Forelimb muscle (tissue), 1 donor: ENCODE measurements around the gene GPR143. TPM values are rescaled to one million over a fixed set of nuclear protein-coding genes. Genes with fewer than 3 reads are reported as not detected.
"Not testable (repeated sequence)": the region's sequence is repeated elsewhere in the genome, so short reads cannot be mapped to it uniquely, and the experiment has no call there.

Experiments used
- DNase-seq: peaks from one replicate; pipeline ENCODE4 v3.0.0-alpha.2; 2013; ENCODE audit warnings: low read depth
- polyA plus RNA-seq: library from polyadenylated mRNA; unstranded; fragments of 120-200 nt; gene quantifications from one replicate; pipeline ENCODE4 v1.2.1, GENCODE V29; 2013; ENCODE audit not compliant: insufficient read length

GPR143 gene
- polyA plus RNA-seq, 1 donor, result 0.87 TPM

DNA sequence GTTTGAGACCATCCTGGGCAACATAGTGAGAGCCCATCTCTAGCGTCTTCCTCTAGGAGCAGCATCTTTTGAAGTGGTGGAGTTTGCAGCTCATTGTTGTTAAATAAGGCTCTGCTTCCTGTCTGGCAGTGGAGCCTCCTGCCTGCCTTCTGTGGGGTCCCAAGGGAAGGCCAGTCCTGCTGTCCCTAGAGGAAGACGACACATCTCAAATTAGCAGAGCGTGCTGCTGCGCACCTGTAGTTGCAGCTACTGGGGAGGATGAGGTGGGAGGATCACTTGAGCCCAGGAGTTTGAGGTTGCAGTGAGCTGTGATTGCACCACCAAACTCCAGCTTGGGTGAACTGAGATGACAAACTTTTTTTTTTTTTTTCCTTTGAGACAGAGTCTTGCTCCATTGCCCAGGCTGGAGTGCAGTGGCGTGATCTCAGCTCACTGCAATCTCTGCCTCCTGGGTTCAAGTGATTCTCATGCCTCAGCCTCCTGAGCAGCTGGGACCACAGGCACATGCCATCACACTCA is 2.7 kb upstream of the GPR143 start:
- not testable (repeated sequence) for DNase-seq

DNA sequence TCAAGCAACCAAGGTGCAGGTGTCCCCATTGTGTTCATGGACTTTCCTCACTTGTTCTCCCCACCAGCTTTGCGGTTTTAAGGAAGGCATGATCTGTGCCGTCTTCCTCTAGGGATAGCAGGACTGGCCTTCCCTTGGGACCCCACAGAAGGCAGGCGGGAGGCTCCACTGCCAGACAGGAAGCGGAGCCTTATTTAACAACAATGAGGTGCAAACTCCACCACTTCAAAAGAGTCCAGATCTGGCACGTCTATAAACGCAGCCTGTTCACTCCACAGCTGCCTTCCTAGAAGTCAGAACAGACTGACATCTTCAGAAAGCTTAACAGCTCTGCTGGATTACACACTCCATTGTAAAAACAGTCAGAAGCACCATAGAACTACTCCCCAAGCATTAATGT is 1.7 kb upstream of the GPR143 start:
- no peak for DNase-seq

DNA sequence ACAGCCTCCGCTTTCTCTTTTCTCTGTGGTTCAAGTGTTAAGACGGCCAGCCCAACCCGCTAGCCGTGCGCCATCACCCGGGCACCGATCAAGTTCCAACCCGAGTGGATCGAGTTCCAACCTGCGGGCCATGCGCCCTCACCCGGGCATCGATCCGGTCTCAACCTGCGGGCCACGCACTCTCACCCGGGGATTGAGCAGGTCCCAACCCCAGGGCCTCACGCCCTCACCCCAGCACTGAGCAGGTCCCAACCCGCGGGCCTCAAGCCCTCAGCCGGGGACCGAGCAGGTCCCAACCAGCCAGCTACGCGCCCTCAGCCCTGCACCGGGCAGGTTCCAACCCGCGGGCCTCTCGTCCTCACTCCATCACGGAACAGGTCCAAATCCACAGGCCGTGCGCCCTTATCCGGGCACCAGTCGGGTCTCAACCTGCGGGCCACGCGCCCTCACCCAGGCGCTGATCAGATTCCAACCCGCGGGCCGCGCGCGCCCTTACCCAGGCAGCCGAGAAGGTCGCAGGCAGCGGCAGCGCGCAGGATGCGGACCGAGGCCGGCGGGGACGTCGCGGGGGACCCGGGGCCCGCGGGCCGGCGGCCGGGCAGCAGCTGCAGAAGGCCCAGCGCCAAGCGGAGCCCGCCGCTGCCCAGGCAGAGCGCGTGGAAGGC is 443 bp downstream of the GPR143 start:
- DNase-seq, result no peak

DNA sequence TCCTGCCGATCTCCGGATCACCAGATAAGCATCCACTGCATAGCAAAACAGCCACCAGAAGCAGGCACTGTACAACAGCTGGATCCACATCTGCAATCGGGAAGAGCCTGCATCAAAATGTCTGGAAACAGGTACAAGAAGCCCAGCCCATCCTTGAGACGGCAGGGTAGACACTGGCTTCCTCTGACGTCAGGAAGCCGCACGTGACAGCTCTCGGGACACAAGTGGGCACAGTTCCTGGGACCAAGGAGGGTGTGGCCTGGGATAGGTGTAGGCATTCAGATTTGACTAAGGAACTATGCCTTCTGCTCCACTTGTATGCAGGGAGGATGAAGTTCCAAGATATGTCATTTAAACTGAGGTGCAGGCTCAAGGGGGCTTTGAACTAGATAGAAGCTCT is 6.3 kb downstream of the GPR143 start:
- no peak for DNase-seq

DNA sequence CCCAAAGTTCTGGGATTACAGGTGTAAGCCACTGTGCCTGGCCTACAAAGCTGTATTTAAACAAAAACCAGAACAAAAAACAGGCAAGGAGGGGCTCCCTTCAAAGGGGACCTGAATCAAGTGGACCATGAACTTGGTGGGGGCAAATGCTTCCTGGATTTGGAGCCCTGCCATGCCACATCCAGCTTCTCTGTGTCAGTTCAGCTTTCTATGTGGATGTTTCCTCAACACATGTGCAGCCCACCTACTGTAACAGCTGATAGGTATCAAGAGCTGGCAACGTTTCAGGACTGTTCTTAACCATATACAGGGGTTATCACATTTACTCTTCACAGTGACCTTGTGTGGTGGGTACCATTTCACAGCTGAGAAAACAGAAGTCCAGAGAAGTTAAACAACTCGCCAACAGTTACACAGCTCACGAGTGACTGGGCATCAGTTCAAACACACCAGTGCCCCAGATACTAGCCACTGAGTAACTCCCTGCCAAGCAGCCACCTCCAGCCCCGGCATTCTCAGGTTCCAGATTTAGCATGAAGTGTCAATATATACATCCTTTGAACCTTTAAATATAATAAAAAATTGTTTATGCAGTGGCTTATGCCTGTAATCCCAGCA is 7.5 kb downstream of the GPR143 start:
- DNase-seq, result no peak

DNA sequence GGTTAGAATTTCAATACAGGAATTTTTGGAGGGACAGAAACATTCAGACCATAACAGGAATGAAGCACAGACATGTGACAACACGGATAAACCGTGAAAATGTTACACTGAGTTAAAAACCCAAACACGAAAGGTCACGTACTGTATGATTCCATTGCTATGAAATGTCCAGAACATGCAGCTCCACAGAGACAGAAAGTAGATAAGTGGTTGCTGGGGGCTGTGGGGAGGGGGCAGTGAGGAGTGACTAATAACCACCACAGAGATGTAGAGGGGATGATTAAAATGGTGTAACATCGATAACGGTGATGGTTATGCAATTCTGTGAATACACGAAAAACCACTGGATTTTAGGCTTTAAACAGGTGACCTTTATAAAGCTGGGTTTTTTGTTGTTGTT is 8.3 kb downstream of the GPR143 start:
- no peak for DNase-seq

DNA sequence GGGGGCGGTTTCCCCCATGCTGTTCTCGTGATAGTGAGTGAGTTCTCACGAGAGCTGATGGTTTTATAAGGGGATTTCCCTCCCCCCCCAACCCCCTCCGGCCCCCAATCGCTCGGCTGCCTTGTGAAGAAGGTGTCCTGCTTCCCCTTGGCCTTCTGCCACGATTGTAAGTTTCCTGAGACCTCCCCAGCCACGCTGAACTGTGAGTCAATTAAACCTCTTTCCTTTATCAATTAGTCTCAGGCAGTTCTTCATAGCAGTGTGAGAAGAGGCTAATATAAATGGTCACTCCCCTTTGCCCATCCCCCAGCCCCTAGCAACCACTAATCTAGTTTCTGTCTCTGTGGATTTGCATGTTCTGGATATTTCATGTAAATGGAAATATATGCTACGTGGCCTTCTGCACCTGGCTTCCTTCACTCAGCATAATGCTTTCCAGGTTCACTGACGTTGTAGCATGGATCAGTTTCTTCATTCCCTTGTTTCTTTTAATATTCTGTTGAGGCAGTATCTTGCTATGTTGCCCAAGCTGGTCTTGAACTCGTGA is 16.4 kb downstream of the GPR143 start:
- no peak for DNase-seq

DNA sequence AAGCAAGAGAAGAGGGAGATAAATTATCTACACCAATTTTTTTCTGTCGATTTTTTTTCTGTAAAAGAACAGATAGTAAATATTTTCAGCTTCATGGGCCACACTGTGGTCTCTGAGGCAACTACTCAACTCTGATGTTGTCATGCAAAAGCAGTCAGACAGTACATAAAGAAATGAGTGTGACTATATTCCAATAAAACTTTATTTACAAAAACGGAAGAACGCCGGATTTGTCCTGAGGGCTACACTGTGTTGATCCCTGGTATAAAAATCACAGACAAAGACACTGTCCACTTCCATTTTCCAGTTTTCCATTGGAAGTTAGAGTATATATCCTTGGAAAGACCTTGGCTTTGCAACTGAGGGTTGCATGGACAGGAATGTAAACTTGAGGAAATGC is 18.0 kb downstream of the GPR143 start:
- no peak for DNase-seq

DNA sequence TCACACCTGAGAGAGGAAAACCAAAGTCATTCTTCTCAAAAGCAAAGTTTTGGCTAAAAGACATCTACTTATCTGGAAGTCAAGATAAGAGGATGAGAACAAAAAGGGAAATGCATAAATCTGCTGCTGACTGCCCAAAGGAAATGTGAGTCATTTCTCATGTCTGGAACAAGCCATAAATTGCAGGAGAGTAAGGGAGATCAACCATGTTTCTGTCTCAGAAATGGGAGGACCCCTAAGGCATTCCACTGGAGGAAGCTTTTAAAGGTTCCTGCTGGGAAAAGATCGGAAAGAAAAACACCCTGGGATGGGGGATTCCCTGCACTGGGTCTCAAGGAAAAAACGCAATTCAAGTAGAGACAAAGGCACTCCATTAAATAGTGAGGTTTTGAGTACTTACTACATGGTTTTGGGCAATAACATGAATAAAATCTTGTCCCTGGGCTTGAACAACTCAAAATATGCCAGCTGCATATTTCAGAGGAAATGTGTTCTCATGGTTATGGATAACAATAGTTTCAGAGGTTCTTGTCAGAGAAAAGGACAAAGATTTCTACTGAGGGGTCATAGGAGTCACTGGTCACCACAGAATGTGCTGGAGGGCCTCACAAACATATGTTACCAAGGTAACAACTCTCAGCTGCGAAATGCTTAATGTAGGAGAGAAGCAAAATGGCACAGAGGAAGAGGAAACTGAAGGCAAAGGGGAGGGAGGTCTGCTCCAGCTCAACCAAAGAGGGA is 19.3 kb downstream of the GPR143 start:
- DNase-seq, result no peak

DNA sequence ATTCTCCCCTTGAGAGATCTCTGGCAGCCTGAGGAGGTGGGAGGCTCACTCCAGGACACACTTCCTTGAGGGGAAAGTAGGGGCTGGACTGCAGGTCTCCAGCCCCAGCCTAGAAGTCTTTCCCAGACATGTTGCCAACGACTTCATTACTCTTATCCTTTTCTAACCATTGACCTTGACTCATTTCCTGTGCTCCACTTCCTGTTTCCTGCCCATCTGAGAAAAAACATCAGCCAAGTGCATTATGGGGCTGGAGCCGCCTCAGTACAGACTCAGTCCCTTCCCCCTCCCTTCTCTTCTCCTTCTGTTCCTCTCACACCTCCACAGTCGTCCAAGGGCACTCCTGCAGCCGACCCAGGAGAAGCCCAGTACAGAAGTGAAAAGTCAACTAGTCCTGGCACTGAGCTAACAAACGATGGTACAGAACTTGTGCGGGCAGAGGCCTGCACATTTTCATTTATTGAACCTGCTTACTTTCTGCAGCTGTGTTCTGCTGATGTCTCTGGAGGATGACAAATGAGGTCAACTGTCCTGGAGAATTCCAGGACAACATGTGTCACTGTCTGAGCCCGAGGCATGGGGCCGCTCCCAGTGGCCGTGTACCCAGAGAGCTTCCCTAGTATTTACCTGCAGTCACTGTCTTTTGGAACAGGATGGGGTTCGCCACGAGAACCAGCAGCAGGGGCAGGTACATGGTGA is 20.1 kb downstream of the GPR143 start:
- DNase-seq, result no peak

DNA sequence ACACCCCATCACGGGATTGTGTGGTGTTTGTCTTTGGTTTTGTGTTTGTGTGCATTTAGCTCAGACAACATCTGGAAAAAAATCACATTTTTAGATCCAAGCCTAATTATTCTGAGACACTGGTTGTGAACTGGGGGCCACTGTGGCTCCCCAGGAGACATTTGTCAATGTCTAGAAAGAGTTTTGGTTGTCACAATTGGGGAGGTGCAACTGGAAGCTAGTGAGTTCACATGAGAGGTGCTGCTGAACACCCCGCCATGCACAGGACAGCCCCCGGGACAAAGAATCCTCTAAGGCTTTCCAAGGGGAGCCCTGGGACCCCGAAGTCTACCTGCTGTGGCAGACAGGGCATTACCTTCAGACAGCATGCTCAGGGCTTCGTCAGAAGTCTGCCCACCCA is 26.5 kb downstream of the GPR143 start:
- no peak for DNase-seq

DNA sequence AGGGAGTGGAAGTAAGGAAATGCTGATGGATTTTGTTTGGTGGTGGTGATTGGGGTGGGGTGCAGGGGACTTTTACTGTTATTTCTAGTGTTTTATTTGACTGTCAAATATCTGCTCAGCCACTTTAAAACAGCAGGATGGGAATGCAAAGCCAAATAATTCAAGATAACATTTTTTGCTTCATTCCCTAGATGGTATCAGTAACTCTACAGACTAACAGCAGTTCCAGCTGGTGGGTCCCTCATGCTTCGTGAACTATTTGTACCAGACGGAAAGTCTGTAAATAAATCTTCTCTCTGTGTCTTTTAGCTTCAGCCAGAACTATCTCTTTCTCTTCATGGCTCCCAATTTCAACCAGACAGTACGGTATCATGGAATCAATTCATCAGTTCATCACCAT is 27.5 kb downstream of the GPR143 start:
- no peak for DNase-seq

DNA sequence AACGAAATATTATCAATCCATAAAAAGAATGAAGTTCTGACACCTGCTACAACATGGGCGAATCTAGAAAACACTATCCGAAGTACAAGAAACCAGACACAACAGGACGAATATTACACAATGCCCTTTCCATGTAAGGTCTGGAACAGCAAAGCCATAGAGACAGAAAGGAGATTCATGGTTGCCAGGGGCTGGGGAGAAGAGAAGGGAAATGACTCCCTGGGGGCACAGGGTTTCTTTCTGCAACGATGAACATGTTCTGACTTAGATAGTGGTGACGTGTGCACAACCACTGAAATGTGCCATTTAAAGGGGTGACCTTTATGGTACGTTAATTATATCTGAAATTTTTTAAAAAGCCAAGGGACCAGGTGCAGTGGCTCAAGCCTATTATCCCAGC is 28.3 kb downstream of the GPR143 start:
- DNase-seq, result no peak

DNA sequence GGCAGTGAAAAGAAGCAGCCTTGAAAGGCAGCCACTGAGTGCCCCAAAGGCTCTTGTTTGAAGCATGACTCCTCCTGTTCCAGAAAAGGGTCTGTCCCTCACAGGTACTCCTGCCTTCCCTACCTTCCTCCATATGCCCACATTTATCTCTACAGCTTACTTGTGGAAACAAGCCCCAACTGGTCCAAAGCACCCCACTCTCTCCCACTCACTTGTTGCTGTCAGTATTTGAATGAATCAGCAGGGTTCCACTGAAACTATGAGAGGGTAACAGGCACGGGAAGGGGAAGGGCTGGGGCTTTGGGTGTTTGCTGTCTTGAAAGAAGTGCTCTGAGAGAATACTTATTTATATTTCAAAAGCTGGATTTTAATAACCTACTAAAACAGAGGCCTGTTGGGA is 34.9 kb downstream of the GPR143 start:
- no peak for DNase-seq

DNA sequence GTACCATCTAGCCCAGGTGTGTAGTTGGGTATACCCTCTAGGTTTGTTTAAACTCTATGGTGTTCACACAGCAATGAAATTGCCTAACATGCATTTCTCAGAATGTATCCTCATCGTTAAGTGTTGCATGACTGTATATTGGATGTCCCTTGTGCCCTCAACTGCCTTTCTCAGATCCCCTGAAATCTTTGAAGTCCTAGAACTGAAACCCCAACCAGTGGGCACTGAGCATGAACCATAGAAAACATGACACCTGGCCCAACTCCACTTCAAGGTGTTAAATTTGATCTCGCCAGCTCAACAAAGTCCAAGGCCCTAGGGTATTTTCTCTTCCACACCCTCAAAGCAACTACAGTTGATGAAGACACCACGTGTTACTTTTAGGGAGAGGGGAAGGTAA is 35.6 kb downstream of the GPR143 start:
- no peak for DNase-seq

DNA sequence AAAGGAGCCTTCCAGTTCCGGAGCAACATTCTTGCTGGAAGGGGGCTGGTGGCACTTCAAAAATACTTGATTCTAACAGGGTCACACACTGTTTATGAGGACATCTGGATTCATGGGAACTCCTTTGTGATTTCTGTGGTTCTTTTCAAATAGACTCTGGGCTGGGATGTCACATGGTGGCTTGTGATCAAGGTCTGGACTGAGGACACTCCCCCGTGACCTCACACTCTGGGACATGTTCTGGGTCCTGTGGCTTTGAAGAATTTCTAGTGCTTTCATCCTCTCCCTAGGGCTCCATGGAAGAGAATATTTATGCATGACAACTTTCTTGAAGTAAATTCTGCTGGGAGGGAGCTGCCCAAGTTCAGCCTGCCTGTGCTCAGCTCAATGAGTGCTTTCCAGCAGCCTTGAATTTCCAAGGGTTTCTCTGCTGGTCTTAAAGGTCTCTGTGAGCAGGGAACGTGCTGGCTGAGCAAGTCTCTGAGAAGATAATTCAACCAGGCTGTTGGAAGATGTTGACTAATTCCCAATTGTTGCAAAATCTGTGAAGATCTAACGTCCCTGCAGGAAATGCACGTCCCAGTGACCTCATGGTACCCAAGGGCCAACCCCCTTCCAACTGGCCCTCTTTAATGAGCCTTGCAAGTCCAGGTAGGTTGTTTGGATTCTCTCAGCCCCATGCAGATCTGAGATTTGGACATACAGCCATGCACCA is 36.3 kb downstream of the GPR143 start:
- no peak for DNase-seq

DNA sequence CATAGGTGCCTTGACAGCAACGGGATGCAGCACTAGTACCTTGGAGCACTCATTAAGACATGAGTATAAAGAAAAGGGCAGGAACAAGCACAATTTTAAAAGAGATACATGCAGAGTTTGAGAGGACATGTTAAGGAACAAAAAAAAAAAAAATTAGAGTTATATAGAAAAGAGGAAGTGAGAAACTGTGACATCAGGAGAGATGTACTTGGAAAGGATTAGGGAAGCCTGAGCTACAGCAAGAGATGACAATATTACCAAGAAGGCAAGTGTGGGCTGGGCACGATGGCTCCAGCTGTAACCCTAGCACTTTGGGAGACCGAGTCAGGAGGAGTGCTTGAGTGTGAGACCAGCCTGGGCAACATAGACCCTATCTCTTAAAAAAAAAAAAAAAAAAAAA is 37.4 kb downstream of the GPR143 start:
- DNase-seq, result no peak

DNA sequence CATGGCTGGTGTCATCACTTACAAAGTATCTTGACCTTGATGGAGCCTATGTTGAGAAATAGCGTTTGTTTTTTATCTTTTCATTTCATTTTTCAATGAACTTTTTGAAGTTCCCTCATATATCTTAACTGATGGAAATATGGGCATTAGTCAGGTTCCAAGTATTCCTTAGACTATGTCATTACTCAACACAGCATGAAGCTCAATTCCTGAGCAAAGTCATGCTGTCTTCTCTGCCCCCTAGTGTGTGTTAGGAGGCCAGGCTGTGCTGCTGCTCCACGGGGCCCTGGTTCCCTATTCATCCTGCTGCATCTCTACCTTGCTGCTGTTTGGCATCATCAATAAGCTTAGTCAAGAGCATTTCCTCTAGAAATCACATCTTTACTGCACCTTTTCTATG is 40.9 kb downstream of the GPR143 start:
- no peak for DNase-seq

DNA sequence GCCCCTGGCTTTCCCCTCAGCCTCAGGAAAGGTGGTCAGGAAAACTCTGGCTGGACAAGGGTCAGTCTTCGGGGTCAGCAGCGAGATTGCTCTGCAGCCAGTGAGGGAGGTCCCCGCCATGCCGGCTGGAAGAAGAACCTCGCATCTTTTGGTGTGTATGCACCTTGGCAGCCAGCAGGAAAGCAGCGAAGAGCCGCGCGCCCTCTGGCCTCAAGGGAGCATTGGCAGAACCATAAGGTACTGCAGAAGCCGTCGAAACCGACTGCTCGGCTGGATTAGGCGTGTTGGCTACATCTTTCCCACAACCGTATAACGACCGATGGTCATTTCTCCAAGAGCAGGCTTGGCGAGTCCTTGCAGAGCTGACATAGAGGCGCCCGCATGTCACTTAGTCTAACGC is 48.3 kb downstream of the GPR143 start:
- DNase-seq, result no peak

DNA sequence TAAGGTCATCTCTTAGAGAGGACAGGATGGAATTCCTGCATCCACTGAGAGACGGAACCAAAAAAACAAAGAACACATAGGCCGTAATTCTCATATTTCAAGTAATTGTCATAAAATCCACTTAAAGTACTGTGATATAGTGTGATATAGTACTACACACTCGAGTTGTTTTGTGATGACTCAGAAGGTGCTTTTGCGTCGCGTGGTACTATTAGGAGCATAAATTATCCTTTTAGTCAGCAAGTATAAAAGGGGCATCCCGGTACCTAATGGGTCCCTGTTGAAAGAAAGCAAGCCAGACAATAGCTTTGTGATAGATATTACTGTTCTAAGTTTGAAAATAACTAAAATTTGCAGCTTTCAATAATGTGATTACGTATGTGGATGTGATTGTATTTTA is 55.3 kb downstream of the GPR143 start:
- DNase-seq, result no peak

DNA sequence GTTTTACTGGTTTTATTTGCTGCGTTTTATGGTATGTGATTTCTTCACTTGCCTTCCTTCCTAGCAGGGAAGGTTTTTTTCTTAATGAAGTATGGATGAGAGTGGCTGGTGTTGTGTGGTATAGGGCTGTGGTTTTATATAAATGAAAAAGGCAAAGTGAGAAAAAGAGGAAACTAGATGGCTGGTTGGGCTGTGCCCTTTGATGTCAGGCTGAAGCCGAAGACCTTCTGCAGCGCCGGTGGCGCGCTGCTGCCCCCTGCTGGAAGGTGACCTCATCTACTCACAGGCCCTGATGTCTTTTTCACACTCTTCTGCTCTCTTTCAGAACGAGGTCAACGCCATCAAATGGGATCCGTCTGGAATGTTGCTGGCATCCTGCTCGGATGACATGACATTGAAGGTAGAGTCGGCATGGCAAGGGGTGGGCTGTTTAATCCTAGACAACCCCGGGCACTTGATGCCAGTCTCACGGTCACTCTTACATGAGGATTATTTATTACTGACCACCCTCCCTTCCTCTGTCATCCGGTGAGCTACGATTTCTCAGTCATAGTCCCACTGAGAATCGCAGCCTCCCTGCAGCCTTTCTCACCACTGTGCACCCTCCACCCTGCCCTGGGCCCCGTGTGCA is 56.6 kb downstream of the GPR143 start:
- DNase-seq, result peak; percentile 47
